ENCODE measurements around the gene RSRC2.
"Not testable (repeated sequence)": the region's sequence is repeated elsewhere in the genome, so short reads cannot be mapped to it uniquely, and the experiment has no call there.

RSRC2 gene

DNA sequence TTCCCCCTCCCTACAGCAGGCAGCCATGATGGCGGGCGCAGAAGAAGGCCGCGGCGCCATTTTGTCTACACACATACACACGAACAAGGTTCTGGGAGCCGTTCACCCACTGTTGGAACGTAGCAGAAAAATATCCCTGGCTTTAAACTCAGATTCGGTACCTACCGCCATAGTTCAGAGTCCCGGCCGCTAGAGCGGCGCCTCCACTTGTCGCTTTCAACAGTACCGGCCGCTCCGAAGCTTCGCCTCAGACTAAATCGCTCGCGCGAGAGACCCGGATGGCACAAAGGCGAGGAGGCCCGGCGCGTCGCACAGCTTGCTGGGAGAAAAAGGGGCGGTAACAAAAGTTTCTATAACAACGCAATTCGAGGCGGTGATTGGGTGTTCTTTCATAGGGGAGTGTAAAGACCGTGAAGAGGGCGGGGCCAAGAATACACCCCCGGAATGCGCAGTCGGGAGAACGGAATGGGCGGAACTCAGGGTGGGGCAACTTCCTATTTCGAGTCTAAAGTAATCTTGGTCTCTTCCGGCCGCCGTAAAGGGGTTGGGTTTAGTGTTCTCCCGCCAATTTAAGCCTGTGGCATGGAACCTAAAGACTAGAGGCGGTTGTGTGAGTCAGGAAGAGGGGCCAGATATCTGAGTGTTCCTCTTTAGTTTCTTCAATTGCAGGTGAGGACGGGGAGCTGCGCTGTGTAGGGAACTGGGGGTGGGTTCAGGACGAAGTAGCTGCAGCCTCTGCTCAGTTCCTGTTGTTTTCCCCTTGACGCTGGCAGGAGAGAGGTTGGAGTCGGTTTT is at the start of gene RSRC2, which contains the start of gene KNTC1:
RSRC2 (minus strand) TSS at position 254 of the 795 bp plus-strand sequence; CDS start at position 171, 83 bp downstream.
KNTC1 (plus strand) TSS at position 567 of the 795 bp plus-strand sequence. CDS start 2,815 bp downstream, outside the sequence.
- peak; percentile 99 for DNase-seq (ENCODE audit: low read depth)

- DNase-seq (ENCODE audit: low read depth), result no peak
Observed at GRCh38 chr12:122571821-122572220, 45.1 kb upstream of the RSRC2 start.

GRCh38 chr12:122570006-122570405 is 43.3 kb upstream of the RSRC2 start:
- peak; percentile 33 for DNase-seq (ENCODE audit: low read depth)

DNA sequence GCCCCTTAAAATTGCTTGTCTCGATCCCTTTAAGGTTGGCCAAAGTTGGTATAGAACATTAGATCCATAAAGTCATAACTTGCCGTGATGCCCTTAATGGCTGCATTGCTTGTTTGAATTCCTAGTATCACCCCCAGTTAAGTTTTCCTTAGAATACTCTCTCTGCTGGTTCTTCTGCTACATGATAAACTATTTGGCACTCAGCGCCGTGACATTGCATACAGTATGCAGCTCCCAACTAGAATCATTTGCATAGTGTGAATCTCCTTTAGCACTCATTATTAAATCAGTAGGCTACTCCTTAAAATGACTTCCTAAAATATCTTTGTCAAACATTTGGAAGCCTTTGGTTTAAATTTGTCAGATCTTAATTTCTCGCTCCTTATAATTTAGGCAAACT is 42.6 kb upstream of the RSRC2 start:
- no peak for DNase-seq (ENCODE audit: low read depth)

- DNase-seq (ENCODE audit: low read depth), result not testable (repeated sequence)
Observed at GRCh38 chr12:122566816-122567215, 40.1 kb upstream of the RSRC2 start.

DNA sequence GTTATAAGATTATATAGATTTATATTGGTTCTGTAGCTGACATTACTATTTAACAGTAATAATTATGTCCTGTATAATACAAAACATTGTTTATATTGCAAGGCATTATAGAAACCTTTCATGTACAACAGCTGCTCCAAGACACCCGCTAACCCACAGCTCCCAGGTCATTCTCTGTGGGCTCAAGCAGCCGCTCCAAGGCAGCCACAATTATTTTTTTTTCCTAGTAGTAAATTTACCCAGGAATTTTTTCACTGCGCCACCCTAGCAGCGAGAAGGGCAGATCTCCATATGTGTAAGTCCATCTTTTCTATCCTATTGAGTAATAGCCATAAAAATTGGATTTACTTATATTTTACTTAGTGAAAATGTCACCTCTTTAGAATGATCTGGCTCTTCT is 36.6 kb upstream of the RSRC2 start:
- DNase-seq (ENCODE audit: low read depth), result no peak

GRCh38 chr12:122560138-122560537 is 33.4 kb upstream of the RSRC2 start:
- DNase-seq (ENCODE audit: low read depth), result no peak

DNA sequence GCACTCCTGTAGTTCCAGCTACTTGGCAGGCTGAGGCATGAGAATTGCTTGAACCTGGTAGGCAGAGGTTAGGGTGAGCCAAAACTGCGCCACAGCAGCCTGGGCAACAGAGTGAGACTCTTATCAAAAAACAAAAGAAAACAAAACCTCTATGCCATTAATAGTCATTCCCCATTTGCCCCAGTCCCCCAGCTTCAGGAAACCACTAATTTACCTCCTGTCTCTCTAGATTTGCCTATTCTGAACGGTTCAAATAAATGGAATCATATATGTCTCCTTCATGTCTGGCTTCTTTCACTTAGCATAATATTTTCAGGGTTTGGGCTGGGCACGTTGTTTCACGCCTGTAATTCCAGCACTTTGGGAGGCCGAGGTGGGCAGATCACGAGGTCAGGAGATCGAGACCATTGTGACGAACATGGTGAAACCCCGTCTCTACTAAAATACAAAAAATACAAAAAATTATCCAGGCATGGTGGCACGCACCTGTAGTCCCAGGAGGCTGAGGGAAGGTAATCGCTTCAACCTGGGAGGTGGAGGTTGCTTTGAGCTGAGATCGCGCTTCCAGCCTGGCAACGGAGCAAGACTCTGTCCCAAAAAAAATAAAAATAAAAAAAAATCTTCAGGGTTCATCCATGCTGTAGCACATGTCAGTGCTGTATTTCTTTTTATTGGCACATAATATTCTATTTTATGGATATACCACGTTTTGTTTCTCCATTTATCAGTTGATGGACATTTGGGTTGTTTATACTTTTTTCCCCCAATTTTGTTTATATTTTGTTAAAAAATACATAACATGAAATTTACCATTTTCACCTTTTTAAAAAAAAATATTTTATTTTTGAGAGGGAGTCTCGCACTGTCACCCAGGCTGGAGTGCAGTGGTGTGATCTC is 32.3 kb upstream of the RSRC2 start:
- no peak for DNase-seq (ENCODE audit: low read depth)

- peak; percentile 77 for DNase-seq (ENCODE audit: low read depth)
Observed at GRCh38 chr12:122547330-122547729, 20.6 kb upstream of the RSRC2 start.

DNA sequence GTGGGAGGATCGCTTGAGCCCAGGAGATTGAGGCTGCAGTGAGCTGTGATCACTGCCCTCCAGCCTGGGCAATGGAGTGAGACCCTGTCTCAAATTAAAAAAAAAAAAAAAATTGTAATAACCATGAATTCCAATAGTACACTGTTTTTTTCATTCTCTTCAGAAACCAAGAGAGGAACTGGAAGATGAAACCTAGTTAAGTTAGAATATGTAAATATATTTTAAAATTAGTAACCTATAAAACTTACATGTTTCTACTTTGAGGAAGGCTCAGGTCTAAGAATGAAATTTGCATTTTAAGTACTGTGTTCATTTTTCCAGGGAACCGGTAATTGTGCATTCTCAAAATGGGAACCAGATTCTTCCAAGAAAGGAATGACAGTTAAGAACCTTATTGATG is 19.1 kb upstream of the RSRC2 start:
- DNase-seq (ENCODE audit: low read depth), result no peak

DNA sequence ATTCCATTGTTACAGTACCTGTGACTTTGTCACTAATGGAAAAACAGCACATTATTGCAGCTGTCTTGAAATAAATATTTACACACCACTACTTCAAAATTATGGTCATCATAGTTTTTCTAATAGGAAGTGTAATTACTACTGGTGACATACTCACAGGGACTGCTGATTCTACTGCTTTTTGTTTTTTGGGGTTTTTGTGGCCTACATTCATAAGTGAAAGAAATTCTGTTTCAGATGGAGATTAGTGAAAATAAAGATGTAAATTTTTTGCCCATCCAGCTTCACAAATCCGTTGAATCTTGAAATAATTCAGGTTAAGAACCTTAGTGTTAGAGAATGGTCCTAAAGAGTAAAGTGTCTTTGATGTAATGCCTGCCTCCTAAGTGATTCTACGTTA is 17.8 kb upstream of the RSRC2 start:
- no peak for DNase-seq (ENCODE audit: low read depth)

- no peak for DNase-seq (ENCODE audit: low read depth)
Observed at GRCh38 chr12:122538496-122538895, 11.8 kb upstream of the RSRC2 start.

- no peak for DNase-seq (ENCODE audit: low read depth)
Observed at GRCh38 chr12:122537021-122537420, 10.3 kb upstream of the RSRC2 start.

DNA sequence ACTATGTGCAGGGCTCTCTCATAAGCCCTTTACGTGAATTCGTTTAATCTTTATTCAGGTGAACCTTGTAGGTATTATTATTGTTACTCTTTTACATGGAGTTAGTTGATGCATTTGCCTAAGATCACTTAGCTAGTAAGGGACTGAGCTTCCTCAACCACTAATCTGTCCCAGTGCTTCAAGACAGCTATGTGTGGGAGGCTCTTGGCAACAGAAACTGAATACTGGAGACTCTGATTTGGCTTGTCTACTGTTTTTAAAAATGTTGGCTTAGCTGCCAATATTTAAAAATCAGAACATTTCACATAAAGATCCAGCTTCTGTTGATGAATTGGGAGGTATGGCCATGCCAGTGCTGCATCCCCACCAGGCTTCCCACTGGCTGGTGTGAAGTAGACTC is 7.1 kb upstream of the RSRC2 start:
- no peak for DNase-seq (ENCODE audit: low read depth)

GRCh38 chr12:122528992-122529391 is 2.3 kb upstream of the RSRC2 start:
- DNase-seq (ENCODE audit: low read depth), result no peak

- no peak for DNase-seq (ENCODE audit: low read depth)
Observed at GRCh38 chr12:122528582-122528981, 1.8 kb upstream of the RSRC2 start.

GRCh38 chr12:122527478-122527944 is 775 bp upstream of the RSRC2 start:
- no peak for DNase-seq (ENCODE audit: low read depth)

DNA sequence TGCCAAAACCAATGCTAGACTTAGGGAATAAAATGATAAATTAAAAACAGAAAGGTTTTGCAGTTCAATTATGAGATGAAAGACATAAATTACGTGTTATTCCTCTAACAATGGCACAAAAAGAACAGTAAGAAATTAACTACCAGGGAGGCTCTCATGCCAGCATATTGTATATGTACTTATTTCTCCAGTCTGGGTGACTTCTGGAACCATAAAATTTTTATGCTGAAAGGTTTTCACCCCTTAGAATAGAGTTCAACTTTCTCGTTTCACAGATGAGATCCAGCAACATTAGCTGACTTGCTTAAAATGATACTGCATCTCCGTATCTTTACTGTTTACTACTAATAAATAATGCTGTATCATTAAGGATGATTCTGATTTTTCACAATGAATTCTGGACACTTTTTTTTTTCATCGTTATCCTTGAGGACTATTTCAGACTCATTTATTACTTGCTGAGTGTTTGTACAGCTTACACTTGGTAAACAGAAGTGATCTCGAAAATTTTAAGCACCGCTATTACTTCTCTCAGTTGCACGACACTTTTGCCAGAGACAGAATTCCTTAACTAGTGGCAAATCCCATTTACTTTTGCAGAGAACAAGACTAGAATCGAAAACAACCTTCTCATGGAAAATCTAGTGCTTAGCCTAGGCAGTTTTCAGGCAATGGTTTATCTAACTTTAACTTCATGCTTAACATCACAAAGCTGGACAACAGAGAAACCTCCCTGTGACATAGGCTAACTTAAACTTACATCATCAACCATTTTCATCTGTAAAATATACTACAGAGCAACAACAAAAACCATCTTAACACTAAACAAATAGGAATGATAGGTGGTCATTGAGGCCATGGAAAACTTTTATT is 2.7 kb downstream of the RSRC2 start:
- DNase-seq (ENCODE audit: low read depth), result no peak

GRCh38 chr12:122523280-122523679 is 3.5 kb downstream of the RSRC2 start:
- DNase-seq (ENCODE audit: low read depth), result peak; percentile 78

DNA sequence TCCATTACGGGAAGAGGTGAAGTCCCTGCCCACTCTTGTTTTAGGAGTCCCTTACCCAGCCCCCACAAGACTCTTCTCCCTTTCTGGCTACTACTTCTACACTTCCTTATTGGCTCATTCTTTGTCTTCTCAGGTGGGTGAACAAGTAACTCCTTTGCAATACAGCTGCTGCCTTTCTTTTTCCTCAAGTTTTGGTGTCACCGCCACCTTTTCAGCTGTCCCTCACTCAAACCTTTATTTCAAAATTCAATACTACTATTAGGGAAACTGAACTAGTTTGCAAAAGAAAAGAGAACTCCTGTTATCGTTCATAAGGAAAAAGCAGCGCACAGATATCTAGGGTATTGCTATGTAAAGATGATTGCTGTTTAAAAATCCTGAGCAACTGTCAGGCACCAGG is 6.1 kb downstream of the RSRC2 start:
- no peak for DNase-seq (ENCODE audit: low read depth)

- no peak for DNase-seq (ENCODE audit: low read depth)
Observed at GRCh38 chr12:122519418-122519817, 7.3 kb downstream of the RSRC2 start.

DNA sequence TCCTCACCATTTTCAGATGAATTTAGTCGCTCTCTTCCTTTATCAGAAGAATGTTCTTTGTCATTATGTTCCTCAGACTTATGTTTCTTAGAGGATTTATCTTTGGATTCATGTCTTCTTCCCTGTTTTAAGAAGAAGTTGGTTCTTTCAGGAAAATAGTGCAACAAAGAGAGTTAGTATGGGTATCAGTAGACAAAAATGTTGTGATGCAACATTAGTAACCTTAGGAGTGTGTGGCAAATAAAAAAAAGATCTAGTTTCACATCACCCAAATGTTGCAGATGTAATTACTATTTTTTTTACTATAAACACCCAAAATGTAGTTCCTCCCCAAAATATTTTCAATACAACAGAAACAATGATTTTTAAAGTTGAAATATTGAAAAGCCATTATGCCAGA is 7.8 kb downstream of the RSRC2 start:
- DNase-seq (ENCODE audit: low read depth), result peak; percentile 25
